Endometrial microvascular endothelial cells (primary cell): ENCODE data around the gene M6PR. TPM values are rescaled to one million over a fixed set of nuclear protein-coding genes. Genes with fewer than 3 reads are reported as not detected.
"Not testable (repeated sequence)": the region's sequence is repeated elsewhere in the genome, so short reads cannot be mapped to it uniquely, and the experiment has no call there.

Source experiments
- in situ Hi-C: cut with HindIII; loops from 2 replicates; pipeline ENCODE4 v1.10.0; 2017; ENCODE audit warnings: low sequenced_read_pairs, low pct_unique_long_range_greater_than_20kb; ENCODE audit errors: inconsistent ontology term
- total RNA-seq: library from RNA; depleted of rRNA; stranded (reverse); fragments of >200 nt; gene quantifications from one replicate; pipeline ENCODE4 v1.2.3, GENCODE V29; 2015; ENCODE audit errors: inconsistent ontology term

M6PR gene
- total RNA-seq, 1 donor from 2014 or later: 92.5 TPM

DNA sequence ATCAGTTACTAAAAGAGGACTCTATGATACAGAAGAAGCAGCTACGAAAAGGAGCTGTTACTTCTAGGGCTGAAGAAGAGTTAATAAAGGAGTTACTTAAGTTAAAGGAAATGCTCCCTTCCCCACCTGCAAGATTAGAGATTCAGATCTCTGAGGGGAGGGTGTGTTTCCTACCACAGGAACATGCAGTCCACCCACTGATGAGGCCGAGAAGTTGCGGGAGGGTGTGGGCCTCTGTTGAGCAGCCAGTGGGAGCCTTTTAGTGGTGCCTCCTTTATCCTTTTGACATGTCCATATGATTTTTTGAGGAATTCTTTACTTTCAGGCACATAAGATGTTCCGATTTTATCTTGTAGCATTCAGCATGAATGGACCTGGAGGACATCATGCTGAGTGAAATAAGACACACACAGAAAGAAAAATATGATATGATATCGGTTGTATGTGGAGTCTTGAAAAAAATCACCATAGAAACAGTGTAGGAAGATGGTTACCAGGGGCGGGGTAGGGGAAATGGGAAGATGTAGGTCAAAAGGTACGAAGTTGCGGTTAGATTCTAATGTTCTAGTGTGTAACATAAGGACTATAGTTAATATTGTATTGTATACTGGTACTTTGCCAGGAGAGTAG, 4.4 kb upstream of the M6PR start:
- in situ Hi-C loops: no loop called here

DNA sequence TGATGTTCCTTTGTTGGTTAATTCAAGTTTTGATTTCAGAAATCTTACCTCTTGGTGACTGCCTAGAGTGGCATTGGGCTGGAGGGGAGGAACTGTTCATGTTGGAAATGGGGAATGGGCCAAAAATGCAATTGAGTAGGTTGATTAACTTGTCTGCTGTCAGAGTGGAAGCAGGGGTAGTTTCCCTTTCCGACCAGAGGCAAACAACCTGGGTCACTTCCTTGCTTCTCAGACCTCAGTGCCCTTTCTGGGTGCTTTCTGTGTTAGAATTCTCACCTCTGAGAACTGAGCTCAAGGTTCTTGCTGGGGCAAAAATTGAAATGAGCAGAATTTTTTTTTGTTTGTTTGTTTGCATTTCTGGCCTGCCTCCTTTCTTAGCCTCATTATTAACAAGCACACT, 2.3 kb upstream of the M6PR start:
- in situ Hi-C loops: no loop called here

DNA sequence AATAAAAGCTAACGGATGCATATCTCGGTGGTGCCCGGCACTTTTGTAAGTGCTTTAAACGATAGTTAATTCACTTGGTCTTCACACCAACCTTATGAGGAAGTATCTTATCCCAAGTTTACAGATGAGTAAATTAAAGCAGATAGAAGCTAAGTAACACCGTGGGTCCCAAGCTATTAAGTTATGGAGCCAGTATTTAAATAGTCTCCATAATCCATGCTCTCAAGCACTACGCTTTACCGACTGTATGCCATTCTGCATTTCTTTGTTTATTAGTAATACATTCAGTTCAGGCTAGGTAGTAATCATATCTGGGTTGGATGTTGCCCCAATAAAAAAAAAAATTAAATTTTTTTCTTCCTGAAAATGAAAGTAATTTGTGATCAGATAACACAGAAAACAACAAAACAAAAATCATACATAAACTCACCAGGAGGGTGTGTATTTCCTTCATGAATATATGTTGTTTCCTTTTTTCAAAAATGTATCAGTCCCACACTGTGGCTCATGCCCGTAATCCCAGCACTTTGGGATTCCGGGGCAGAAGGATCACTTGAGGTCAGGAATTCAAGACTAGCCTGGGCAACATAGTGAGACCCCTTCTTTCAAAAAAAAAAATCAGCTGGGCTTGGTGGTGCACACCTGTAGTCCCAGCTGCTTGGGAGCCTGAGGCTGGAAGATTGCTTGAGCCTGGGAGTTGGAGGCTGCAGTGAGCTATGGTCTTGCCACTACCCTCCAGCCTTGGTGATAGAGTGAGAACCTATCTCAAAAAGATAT, 1.4 kb upstream of the M6PR start:
- in situ Hi-C loops: no loop called here

DNA sequence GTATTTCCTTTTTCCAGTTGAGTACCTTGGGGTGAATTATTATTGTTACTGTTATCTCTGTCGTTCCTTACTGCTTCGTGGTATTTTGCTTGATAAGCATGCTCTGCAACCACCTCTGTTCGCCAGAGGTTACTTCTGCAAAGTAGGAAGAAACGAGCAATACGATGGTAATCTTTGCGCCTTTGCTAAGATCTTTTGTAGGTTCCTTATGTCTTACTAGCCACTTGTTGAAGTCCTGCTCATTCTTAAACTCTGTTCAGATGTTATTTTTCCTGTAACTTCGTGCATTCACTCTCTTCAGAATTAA, 729 bp upstream of the M6PR start:
- in situ Hi-C loops: no loop called here

DNA sequence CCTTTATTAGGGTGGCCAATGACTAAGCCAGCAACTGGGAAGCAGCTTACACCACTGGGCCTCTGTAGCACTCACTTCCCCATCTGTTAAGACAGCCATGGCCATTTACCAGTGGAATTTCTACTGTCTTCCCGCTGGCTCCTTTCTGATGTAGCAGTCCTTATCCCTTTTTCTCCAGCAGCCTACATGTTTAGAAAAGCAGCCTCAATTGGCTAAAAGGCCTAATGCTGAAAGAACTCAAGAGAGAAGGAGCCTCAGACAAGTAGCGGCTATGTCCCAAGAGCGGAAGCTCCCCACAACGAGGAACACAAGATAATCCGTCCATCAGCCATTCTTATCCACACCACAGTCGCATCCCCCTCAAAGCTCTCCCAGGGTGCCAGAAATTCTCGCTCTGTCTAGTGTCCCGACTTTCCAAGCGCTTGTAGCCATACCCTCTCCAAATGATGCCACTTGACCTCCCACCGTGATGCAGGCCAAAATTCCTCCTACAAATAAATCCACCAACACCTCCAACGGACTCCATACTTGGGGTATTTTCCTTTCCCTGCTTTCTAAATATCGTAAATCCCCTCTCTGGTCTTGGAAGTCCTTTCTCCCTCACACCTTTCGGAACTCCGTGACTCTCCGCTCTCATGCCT, 624 bp downstream of the M6PR start:
- in situ Hi-C loops: no loop called here

DNA sequence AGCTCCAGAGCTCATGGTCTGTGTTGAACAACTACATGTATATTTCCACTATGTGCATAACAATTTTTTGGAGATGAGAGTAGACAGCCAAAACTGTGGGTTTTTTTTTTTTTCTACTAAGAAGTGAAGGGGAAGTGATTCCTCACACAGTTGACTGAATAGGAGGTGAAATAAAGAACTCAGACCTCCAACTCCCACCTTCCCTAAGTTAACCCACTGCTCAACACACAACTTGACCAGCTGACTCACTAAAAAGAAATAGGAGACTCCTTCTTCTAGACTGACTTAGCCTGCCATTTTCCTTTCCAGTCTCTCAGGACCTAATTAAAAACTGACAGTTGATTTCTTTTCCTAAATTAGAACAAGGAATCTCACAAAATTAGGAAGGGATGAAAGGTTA, 1.7 kb downstream of the M6PR start:
- in situ Hi-C loops: no loop called here

DNA sequence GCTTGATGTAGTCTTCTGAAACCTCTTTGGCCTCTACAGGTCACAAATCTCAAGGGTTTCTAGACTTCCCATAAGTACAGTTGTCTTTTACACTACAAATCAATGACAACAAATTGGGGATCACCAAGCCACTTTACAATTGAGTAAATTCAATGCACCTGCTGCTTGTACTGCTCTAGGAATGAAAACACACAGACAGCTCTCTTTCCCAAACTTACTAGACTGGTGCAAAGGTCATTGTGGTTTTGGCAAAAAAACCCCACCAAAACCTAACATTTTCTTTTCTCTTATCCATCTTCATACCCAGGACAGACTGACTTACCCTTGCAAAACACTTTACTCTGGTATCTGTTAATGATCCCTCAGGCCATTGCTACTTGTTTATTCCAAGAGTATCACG, 2.7 kb downstream of the M6PR start:
- in situ Hi-C loops: no loop called here

DNA sequence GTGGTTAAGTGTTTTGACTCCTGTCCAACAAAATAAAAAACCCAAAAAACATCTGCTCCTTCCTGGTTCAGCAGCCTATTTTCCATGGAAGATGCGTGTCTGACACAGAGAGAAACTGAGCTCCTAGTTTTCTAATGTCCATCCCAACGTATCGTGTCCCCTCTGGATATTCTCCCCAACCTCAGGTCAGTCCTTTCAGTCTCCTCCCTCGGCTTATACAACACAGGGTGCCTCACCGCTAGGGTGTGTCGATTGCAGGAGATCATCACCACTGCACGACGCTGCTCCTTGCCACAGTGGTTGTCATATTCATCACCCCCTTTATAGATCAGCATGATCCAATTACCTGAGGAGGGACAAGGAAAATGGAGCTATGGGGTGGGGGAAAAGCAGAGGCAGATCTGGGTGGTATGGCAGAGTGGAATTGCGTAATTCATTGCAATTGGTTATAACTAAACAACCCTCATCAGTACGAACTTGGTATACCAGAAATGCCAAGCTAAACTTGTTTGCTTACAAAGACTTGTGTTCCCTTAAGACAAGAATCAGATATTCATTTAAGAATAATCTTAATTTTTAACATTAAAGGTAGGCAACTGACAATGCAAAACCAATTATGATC, 5.8 kb downstream of the M6PR start:
- in situ Hi-C loops: no loop called here

DNA sequence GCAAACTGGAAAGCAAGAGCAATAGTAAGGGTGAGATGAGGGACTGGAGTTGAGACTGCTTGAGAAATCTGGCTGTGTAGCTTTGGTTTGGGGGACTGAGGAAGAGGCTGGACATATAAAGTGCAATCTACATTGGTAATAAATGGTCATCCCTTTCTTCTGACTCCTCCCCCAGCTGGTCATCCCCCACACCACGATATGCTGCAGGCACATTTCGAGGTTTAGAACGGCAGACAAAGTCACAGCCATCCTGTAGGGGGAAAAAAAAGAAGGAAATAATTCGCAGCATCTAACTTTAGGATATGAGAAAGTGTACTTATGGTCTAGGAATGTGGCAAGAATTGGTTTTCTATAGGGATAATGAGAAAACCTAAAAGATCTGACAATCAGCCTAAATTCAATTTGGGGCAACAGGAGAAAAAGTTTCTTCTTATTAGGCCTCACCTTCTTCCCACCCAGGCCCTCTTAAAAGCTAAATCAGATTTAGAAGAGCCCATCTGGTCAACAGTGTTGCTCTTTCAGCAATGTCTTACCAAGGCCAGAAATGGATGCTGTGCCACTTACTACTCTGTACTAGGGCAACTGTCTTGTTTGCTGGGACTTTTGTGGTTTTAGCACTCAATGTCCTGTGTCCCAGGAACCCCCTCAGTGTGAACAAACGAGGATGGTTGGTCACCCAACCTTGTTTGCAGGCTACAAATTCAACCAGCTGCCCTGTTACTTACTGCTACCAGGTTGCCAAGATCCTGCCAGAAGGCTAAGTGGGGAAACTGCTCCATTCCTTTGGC, 7.6 kb downstream of the M6PR start:
- in situ Hi-C loops: no loop called here

DNA sequence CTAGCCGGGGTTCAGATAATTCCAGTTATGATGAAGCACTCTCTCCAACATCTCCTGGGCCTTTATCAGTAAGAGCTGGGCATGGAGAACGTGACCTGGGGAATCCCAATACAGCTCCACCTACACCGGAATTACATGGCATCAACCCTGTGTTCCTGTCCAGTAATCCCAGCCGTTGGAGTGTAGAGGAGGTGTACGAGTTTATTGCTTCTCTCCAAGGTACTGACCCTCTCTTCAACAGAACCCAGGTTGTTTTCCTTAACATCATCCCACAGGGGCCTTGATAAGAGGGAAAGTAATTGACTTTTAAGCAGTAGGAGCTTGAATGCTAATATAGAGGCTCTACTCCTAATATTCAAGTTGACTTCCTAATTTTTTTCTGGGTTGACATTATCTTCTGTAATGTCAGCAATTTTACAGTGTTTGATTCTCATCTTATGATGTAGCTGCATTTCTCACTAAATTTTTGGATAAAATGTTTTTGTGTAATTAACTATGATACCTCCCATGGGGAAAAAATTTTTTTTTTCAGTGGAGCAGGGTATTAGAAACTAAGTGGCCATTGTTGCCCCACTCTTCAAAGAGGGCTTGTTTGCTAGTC, 11.5 kb downstream of the M6PR start:
- in situ Hi-C loops: not testable (repeated sequence)

DNA sequence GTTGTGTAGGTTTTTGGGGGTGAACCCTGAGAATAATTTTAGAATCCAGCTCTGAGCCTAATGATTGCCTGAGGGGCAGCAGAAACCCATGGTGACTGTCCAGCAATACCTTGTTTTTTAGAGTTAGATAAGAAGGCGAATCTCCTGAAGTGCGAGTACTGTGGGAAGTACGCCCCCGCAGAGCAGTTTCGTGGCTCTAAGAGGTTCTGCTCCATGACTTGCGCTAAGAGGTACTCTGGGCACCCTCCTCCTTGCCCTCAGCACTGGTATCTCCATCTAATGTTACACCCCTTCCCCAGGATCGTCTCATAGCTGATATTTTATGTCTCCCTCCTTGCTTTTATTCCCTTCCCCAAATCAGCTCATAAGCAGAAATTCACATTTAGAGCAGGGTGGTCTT, 12.7 kb downstream of the M6PR start:
- in situ Hi-C loops: no loop called here

DNA sequence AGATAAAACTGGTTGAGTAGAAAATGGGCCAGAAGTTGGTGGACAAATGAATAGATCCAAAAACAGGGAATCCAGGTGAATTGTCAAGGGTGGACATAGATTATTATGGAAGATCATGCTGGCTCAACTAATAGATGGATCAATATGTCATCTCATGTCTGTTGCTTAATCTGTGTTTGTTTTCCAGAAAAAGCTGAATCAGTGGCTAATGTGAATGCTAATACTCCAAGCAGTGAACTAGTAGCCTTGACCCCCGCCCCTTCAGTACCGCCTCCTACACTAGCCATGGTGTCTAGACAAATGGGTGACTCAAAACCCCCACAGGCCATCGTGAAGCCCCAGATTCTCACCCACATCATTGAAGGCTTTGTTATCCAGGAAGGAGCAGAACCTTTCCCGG, 15.4 kb downstream of the M6PR start:
- in situ Hi-C loops: not testable (repeated sequence)

DNA sequence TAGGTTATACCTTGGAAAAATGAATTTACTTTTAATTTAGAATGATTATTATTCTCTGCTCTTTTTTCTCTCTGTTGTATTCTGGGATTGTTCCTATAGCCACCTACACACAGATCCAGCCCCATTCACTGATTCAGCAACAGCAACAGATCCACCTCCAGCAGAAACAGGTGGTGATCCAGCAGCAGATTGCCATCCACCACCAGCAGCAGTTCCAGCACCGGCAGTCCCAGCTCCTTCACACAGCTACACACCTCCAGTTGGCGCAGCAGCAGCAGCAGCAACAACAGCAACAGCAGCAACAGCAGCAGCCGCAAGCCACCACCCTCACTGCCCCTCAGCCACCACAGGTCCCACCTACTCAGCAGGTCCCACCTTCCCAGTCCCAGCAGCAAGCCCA, 17.0 kb downstream of the M6PR start:
- in situ Hi-C loops: not testable (repeated sequence)

DNA sequence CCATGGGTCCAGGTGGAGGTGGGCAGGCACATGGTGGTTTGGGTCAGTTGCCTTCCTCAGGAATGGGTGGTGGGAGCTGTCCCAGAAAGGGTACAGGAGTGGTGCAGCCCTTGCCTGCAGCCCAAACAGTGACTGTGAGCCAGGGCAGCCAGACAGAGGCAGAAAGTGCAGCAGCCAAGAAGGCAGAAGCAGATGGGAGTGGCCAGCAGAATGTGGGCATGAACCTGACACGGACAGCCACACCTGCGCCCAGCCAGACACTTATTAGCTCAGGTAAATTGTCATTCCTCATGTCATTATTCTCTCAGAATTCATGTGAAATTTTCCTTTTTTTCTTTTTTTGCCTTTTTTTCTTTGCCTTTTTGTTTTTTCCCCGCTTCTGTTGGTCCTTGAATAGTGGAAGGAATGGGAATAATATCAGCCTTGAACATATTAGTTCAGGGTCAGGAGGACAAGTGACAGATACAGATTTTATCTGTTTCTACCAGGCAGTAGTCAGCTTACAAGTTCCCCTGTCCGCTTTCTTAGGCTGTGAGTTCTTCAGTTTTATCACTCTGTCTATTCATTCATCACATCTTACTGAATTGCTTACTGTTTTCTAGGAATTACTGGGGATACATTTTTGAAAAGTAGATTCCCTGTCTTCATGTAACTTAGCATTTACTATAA, 18.7 kb downstream of the M6PR start:
- in situ Hi-C loops: not testable (repeated sequence)

DNA sequence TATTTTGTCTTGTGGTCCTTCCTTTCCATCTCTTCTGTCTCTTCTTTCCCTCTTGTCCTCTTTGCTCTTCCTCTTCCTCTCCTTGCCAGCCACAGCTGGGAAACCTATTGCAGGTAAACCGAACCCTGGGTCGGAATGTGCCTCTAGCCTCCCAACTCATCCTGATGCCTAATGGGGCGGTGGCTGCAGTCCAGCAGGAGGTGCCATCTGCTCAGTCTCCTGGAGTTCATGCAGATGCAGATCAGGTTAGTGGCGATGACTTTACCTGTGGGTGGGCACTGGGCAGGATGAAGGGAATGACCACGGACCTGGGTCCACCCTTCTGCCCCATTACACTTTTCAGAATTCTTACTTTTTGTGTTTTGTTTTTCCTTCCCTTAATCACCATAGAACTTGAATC, 26.9 kb downstream of the M6PR start:
- in situ Hi-C loops: no loop called here

DNA sequence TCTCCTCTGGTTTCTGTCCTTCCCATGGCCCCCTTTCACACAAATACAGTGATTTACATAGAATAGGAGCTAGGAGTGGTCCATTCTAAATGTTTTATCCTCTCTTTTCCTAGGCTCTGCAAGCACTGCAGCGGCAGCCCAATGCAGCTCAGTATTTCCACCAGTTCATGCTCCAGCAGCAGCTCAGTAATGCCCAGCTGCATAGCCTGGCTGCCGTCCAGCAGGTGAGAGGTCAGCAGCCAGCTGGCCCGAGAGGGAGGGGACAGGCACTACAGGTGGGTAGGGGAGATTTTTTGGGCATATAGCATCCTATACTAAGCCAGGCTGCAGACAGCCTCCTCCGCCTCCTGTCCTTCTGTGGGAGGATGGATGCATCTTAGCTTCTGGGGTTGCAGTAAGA, 29.8 kb downstream of the M6PR start:
- in situ Hi-C loops: not testable (repeated sequence)

DNA sequence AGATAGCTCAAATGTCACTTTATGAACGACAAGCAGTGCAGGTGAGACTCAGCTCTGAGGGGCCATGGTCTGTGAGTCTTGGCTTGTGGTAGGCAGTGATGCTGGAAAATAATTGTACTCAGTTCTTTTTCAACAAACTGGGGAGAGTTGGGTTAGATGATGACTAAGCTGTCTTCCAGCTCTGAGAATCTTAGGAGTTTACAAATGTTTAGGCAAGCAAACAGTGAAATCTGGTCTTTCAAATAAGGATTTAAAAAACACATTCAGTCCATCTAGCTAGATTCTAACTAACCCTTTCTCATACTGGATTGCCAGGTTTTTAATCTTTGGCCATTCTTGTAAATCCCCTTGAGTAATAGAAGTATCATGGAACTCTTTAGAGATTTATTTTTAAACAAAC, 31.7 kb downstream of the M6PR start:
- in situ Hi-C loops: no loop called here

DNA sequence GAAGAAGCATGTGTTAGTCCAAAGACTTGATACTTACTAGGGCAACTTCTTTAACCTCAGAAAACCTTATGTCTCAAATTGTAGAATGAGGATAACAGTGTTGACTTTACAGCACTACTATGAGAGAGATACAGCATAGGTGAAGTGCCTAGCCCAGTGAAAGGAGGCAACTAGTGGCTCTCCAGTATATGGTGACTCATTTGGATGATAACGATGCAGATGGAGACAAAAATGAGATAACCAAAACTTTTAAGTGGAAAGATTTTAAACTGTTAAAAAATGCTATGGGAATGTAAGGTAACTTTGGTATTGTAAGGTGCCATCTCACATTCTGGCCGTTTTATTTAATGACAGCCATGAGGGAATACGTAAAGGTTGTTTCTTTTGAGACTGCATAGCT, 32.4 kb downstream of the M6PR start:
- in situ Hi-C loops: no loop called here
